Ovary (tissue), 9 donors: ENCODE measurements around the gene PGM5. TPM values are rescaled to one million over a fixed set of nuclear protein-coding genes. Genes with fewer than 3 reads are reported as not detected.

Experiments used
- DNase-seq, 5 donors: peaks; one replicate each; pipeline ENCODE4 v3.0.0-alpha.2; 2019 to 2020
- H3K27ac ChIP-seq, 2 donors: fragments of 200-600 bp; one replicate each; pipeline versions ENCODE4 v1.5.1 to v1.8.0; 2019 to 2022
- H3K27me3 ChIP-seq: fragments of 200-600 bp; one replicate; pipeline ENCODE4 v1.8.0; 2022
- H3K36me3 ChIP-seq: fragments of 200-600 bp; sonication (generic); one replicate; pipeline ENCODE4 v1.5.1; 2019
- H3K4me1 ChIP-seq: one replicate; pipeline ENCODE4 v1.8.1; 2013; ENCODE audit warnings: mild to moderate bottlenecking, moderate library complexity; ENCODE audit not compliant: insufficient read depth
- H3K4me3 ChIP-seq: fragments of 200-600 bp; sonication (generic); one replicate; pipeline ENCODE4 v1.5.1; 2017
- H3K9me3 ChIP-seq, 2 donors: fragments of 200-600 bp in 1 of 2; sonication (generic) in 1 of 2; one replicate each; pipeline versions ENCODE4 v1.5.1 to v1.8.1; 2013 to 2019; ENCODE audit warnings: mild to moderate bottlenecking in 1 of 2, moderate library complexity in 1 of 2
- CTCF ChIP-seq, 3 donors: fragments of 450-650 bp in 2 of 3; fragments of 200-600 bp in 1 of 3; IDR thresholded peaks; one replicate each; pipeline versions ENCODE4 v1.5.1 to v1.8.0; 2016 to 2022; ENCODE audit warnings: antibody characterized with exemption in 3 of 3, mild to moderate bottlenecking in 1 of 3
- EP300 ChIP-seq: sonication (generic); formaldehyde crosslinking; IDR thresholded peaks from one replicate; pipeline ENCODE4 v1.6.1; 2017; ENCODE audit warnings: antibody characterized with exemption
- POLR2A ChIP-seq: fragments of 450-650 bp; IDR thresholded peaks from one replicate; pipeline ENCODE4 v1.6.1; 2017; ENCODE audit warnings: antibody characterized with exemption, mild to moderate bottlenecking, moderate library complexity
- WGBS, 3 donors: extraction: QIAGEN DNeasy Blood & Tissue Kit in 1 of 3; methylation state at CpG; one replicate each; pipeline versions ENCODE4 v1.1.5 to v1.1.7; 2013 to 2017; 5-methylcytosine and 5-hydroxymethylcytosine counted together
- intact Hi-C, 4 donors: fragments of 100-400 bp; cut with DNase I; formaldehyde crosslinking; loops; one replicate each; pipeline versions ENCODE4 v1.11.0 to v1.15.1; 2022 to 2023
- polyA plus RNA-seq, 2 donors: library from polyadenylated mRNA; stranded (reverse); fragments of 200-250 nt in 1 of 2; fragments of 350-450 nt in 1 of 2; fragmentation: Illumina TruSeq in 1 of 2; extraction: RNeasy Lipid Tissue Mini Kit (QIAGEN cat#74804) in 1 of 2; gene quantifications; one replicate each; pipeline ENCODE4 v1.2.3, GENCODE V29; 2013 to 2014
- total RNA-seq, 7 donors: library from RNA; depleted of rRNA in 2 of 7; stranded (reverse); fragments of >200 nt in 2 of 7; fragmentation: NEBNext Ultra II Directional in 3 of 7; extraction: Animal tissue kit (Norgen Biotek cat#: 25700) in 3 of 7; gene quantifications; one replicate each; pipeline versions ENCODE4 v1.1.0 to v1.2.4, GENCODE V29; 2016 to 2023
- donor health status: DM: no; HTN: no; CAD: no; lungs with moderate emphysema.
- donor health status: DM: no; HTN: no; CAD: no.
- donor health status: Bipolar disorder and iron deficiency.
- donor health status: DM: yes; HTN: yes; CAD: no.
- donor health status: DM: no; HTN: no; CAD: no.
- donor health status: DM: yes; HTN: yes; CAD: no.

Gene PGM5
- total and polyA plus RNA-seq, 9 donors, result 16.2 to 124 (median 28.5) TPM

DNA sequence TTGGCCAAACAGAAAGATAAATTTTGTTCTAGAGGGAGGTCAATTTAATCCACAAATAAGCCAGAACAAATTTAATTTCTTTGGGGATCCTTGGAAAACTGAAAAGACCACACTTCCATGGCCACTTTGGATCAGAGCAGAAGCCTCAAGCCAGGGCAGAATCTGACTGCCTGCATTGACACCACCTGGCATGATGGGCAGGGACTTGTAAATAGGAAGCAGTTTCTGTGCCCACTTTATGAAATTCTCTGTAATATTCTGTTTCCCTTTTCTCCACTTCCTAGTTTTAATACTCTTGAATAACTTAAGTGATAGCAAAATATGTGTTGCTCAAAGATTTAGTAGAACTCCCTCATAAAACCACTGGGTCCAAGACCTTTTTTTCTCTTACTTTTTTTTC is 191.0 kb downstream of the PGM5 start:
- Histone ChIP-seq H3K27me3 (no peaks in the 10 kb centered on the region), H3K9me3 (no peaks in the 10 kb centered on the region), H3K36me3 (no peaks in the 10 kb centered on the region), H3K4me3 (no peak overlapping the region), H3K27ac (no peak overlapping the region), H3K4me1 (no peaks in the 10 kb centered on the region)
- TF ChIP-seq POLR2A (no peak), CTCF (IDR thresholded peaks at IDR 0.05) (no peak)
- DNase-seq, result no peak
- intact Hi-C loops, result no loop called here

GRCh38 chr9:68548241-68548640 is 191.8 kb downstream of the PGM5 start:
- Histone ChIP-seq H3K36me3 (no peaks in the 10 kb centered on the region), H3K27me3 (no peaks in the 10 kb centered on the region), H3K9me3 (no peaks in the 10 kb centered on the region), H3K4me1 (no peaks in the 10 kb centered on the region), H3K27ac (no peak overlapping the region), H3K4me3 (no peak overlapping the region)
- no peak for TF ChIP-seq EP300
- no peak for TF ChIP-seq CTCF (IDR thresholded peaks at IDR 0.05)
- TF ChIP-seq POLR2A, result no peak
- 39 to 50% (median 40%) methylated on average over 3 of the region's 3 CpGs for WGBS, 3 donors
- intact Hi-C loops, result no loop called here
- DNase-seq, result no peak

DNA sequence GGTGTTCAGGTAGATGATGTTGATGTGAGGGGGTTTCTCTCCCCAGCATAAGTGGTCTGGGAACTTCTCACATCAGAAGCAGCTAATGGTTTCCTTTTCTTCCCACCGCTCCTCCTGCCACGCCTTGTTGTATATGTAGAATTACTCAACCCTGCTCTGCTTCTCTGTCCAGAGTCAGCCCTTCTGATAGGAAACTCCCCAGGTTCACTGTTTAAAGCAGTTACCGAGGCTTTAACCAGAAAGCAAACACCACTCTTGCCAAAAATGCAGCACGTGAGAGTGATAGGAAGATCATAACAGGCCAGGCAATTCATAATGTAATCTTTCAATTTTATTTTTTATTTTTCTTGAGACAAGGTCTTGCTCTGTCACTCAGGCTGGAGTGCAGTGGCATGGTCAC is 194.8 kb downstream of the PGM5 start:
- DNase-seq, result no peak
- H3K27me3 ChIP-seq, result no peaks in the 10 kb centered on the region
- no peak overlapping the region for H3K27ac ChIP-seq
- H3K9me3 ChIP-seq, result no peaks in the 10 kb centered on the region
- WGBS, 3 donors, result 52 to 67% (median 64%) methylated on average over 4 of the region's 4 CpGs
- intact Hi-C loops, result no loop called here
- H3K4me3 ChIP-seq, result no peak overlapping the region
- no peaks in the 10 kb centered on the region for H3K4me1 ChIP-seq
- H3K36me3 ChIP-seq, result no peaks in the 10 kb centered on the region
- TF ChIP-seq POLR2A (no peak), CTCF (IDR thresholded peaks at IDR 0.05) (no peak), EP300 (no peak)

DNA sequence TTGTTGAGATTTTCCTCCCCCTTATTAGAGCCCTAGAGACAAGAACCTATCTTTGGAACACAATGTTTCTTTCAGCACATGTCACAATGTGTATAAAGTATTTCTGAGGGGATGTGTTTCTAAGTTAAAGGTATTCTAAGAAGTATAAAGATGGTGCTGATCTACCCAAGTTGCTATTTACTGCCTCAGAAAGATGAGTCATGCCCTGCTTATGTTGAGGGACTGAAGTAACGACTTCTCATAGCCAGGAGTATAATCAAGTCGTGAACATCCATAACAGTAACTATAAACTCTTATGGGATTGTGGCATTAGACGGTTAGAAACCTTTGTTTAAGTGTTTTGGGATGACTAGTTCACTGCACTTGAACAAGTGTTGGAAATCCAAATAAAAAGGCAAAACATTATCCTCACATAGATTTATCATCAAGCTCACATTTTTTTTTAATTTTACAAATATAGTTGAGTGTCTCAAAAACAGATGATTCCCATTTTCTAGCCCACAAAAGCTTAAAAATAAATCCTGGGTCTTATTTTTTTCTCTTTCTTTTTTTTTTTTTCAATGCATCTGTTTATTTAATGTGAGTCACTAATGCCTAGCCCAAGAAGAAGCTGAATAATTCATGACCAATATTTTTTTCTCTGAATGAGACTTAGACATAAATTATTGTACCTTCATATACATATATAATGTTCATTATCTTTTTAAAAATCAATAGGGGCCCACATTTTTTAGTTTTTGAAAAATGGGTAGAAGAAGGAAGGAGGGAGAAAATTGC is 196.5 kb downstream of the PGM5 start:
- no peak overlapping the region for H3K4me3 ChIP-seq
- H3K9me3 ChIP-seq, result no peaks in the 10 kb centered on the region
- intact Hi-C loops, result no loop called here
- WGBS, 3 donors, result 24 to 31% (median 27%) methylated on average over 3 of the region's 3 CpGs
- H3K4me1 ChIP-seq, result no peaks in the 10 kb centered on the region
- no peaks in the 10 kb centered on the region for H3K27me3 ChIP-seq
- TF ChIP-seq EP300, result no peak
- H3K27ac ChIP-seq, result no peak overlapping the region
- no peak for DNase-seq
- no peaks in the 10 kb centered on the region for H3K36me3 ChIP-seq

DNA sequence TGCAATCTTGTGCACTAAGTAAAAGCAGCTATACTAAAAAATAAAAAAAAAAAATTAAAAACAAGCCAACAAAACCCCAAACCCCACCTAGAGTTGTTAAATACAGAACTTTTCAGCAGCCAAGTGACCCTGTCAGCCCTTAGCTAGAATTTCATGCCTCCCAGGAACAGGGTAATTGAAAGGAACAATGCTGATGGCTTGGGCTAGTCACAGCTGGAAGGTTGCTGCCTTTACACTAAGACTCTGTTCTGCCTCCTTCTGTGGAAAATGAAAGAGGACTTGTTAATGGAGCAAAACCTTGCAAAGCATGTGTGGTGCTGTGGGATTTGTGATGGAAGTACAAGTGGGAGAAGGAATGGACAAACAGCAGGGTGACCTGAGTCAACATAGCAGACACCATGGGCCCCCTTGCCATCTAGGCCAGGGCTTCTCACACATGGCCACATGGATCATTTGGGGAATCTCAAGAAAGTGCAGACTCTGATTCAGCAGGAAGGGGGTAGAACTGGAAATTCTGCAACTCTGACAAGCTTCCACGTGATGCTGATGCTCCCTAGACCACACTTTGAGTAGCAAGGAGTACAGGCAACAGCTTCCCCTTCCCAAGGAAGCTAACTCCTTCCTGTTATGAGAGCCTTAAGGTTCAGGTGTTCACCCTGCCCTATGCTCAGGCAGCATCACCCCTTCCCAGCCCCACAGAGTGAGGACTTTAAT is 199.2 kb downstream of the PGM5 start:
- intact Hi-C loops, result no loop called here
- 63 to 86% (median 69%) methylated on average over 1 of the region's 1 CpG for WGBS, 3 donors
- Histone ChIP-seq H3K36me3 (no peaks in the 10 kb centered on the region), H3K27me3 (no peaks in the 10 kb centered on the region), H3K4me1 (peaks cover 8% of the 10 kb centered on the region), H3K9me3 (no peaks in the 10 kb centered on the region), H3K4me3 (no peak overlapping the region), H3K27ac (no peak overlapping the region)
- no peak for DNase-seq
- TF ChIP-seq EP300 (no peak), POLR2A (no peak), CTCF (IDR thresholded peaks at IDR 0.05) (no peak)
